ENCODE data around the gene PYGB. TPM values are rescaled to one million over a fixed set of nuclear protein-coding genes. Genes with fewer than 3 reads are reported as not detected.

The PYGB gene
- total RNA-seq, 1 donor from 2014 or later = 61.1 TPM

DNA sequence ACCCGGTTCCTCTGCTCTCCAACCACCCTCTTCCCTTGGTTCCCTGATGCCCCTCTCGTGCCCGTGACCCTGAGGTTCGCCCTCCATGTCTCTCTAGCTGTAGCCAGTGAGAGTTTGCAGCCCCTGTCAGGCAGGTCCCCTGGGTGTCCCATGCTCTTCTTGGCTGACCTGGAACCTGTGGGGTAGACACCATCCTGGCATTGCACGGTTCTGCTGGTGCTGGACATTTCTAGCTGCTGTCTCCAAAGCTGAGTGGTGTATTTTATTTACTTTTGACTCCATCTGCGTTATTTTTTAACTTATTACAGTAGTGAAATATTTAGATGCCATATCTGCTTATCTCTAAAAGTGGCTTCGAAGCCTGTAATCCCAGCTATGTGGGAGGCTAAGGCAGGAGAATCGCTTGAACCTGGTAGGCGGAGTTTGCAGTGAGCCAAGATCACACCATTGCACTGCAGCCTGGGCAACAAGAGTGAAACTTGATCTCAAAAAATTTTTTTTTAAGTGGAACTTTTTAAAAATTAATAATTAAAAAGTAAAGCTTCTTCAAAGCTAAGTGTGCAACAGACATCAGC is 39.8 kb upstream of the PYGB start:
- Histone ChIP-seq H3K27me3 (no peaks in the 10 kb centered on the region), H3K36me3 (peaks cover 35% of the 10 kb centered on the region), H3K4me1 (peaks cover 10% of the 10 kb centered on the region), H3K9me3 (no peaks in the 10 kb centered on the region), H3K27ac (no peak overlapping the region), H3K4me3 (no peak overlapping the region)
- DNase-seq (no peak), ATAC-seq (no peak)
- no peak for TF ChIP-seq CTCF (IDR thresholded peaks at IDR 0.05)
- intact Hi-C loops (cut with DNase I) = no loop called here

- no peak for TF ChIP-seq CTCF (IDR thresholded peaks at IDR 0.05)
- DNase-seq (no peak), ATAC-seq (no peak)
- Histone ChIP-seq H3K4me3 (no peak overlapping the region), H3K9me3 (no peaks in the 10 kb centered on the region), H3K4me1 (peaks cover 4% of the 10 kb centered on the region), H3K27ac (no peak overlapping the region), H3K27me3 (no peaks in the 10 kb centered on the region), H3K36me3 (peaks cover 49% of the 10 kb centered on the region)
- intact Hi-C loops (cut with DNase I) = no loop called here
Observed at GRCh38 chr20:25209400-25209799, 38.5 kb upstream of the PYGB start.

DNA sequence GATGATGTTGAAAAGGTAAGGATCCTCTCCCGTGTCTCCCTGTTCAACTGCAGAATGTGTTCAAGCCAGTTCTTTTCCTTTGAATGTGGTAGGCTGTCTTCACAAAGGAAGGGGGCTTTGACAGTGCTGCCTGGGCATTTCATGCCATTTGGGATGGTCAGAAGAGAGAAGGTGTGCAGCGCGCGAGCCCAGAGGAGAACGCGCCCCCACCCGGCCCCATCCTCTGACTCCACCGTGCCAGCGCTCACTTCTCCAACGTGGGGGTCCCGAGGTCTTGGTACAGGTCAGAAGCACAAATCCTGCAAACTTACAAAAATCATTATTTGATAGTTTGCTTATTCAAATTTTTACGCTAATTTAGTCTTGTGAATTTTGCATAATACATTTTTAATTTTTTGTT is 38.0 kb upstream of the PYGB start:
- no peak for DNase-seq
- no peak overlapping the region for H3K4me3 ChIP-seq

GRCh38 chr20:25211273-25211672 is 36.6 kb upstream of the PYGB start:
- intact Hi-C loops (cut with DNase I) = no loop called here
- no peak overlapping the region for H3K27ac ChIP-seq
- no peak for DNase-seq
- H3K4me3 ChIP-seq = no peak overlapping the region
- no peaks in the 10 kb centered on the region for H3K9me3 ChIP-seq
- H3K36me3 ChIP-seq = peaks cover 68% of the 10 kb centered on the region
- no peaks in the 10 kb centered on the region for H3K27me3 ChIP-seq
- peaks cover 3% of the 10 kb centered on the region for H3K4me1 ChIP-seq
- TF ChIP-seq CTCF (IDR thresholded peaks at IDR 0.05) = no peak
- no peak for ATAC-seq

More for the DNA sequence above, 38.0 kb upstream of the PYGB start:
- no peaks in the 10 kb centered on the region for H3K27me3 ChIP-seq
- no peaks in the 10 kb centered on the region for H3K9me3 ChIP-seq
- peaks cover 3% of the 10 kb centered on the region for H3K4me1 ChIP-seq
- peaks cover 54% of the 10 kb centered on the region for H3K36me3 ChIP-seq
- ATAC-seq = no peak
- intact Hi-C loops (cut with DNase I) = no loop called here
- H3K27ac ChIP-seq = no peak overlapping the region
- TF ChIP-seq CTCF (IDR thresholded peaks at IDR 0.05) = no peak

DNA sequence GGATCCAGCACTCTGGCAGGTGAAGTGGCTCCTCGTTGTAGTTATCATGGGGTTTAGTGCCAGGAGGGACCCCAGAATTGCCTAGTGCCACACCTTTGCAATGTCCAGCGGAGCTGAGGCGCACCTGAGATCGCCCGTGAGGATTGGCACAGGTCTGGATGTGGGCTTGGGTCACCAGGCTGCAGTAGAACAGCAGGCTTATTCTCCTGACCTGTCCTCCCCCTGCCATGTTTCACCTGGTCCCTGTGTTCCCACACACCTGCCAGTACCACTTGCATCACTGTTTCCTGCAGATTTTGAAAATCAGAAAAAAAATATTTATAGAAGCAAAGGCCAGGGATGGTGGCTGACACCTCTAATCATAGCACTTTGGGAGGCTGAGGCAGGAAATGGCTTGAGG is 35.6 kb upstream of the PYGB start:
- no peak for ATAC-seq
- Histone ChIP-seq H3K4me1 (peaks cover 3% of the 10 kb centered on the region), H3K4me3 (no peak overlapping the region), H3K27me3 (no peaks in the 10 kb centered on the region), H3K9me3 (no peaks in the 10 kb centered on the region), H3K27ac (no peak overlapping the region), H3K36me3 (peaks cover 76% of the 10 kb centered on the region)
- intact Hi-C loops (cut with DNase I) = no loop called here
- no peak for TF ChIP-seq CTCF (IDR thresholded peaks at IDR 0.05)
- DNase-seq = no peak
